NCI-H1694 (cell line): ENCODE results near the gene TRAPPC6A.

Experiments used
- DNase-seq: peaks from one replicate; lab custom pipeline; 2025; lab: John Stamatoyannopoulos, UW

TRAPPC6A gene

GRCh38 chr19:45186509-45187334, 8.7 kb upstream of the TRAPPC6A start:
- no peak for DNase-seq

- no peak for DNase-seq
Observed at GRCh38 chr19:45184115-45184514, 6.1 kb upstream of the TRAPPC6A start.

GRCh38 chr19:45182758-45183157, 4.7 kb upstream of the TRAPPC6A start:
- DNase-seq = no peak

GRCh38 chr19:45180936-45181335, 2.9 kb upstream of the TRAPPC6A start:
- no peak for DNase-seq

- DNase-seq = no peak
Observed at GRCh38 chr19:45179892-45180370, 1.9 kb upstream of the TRAPPC6A start.

GRCh38 chr19:45179072-45179891, 1.2 kb upstream of the TRAPPC6A start:
- no peak for DNase-seq

GRCh38 chr19:45178262-45179071, 430 bp upstream of the TRAPPC6A start, which contains the start of gene BLOC1S3:
Gene BLOC1S3 (plus strand): TSS chr19:45178784. CDS start chr19:45179297, 513 bp downstream.
- DNase-seq = peak; percentile 100

- DNase-seq = no peak
Observed at GRCh38 chr19:45175515-45176345, 2.3 kb downstream of the TRAPPC6A start.

- DNase-seq = no peak
Observed at GRCh38 chr19:45173816-45174215, 4.2 kb downstream of the TRAPPC6A start.

GRCh38 chr19:45172611-45173208, 5.3 kb downstream of the TRAPPC6A start:
- DNase-seq = no peak

- no peak for DNase-seq
Observed at GRCh38 chr19:45172173-45172572, 5.9 kb downstream of the TRAPPC6A start.

- DNase-seq = no peak
Observed at GRCh38 chr19:45171211-45171623, 6.8 kb downstream of the TRAPPC6A start.

GRCh38 chr19:45170146-45171106, 7.6 kb downstream of the TRAPPC6A start:
- DNase-seq = no peak

- DNase-seq = no peak
Observed at GRCh38 chr19:45169602-45170001, 8.4 kb downstream of the TRAPPC6A start.

- DNase-seq = peak; percentile 12
Observed at GRCh38 chr19:45168767-45169351, 9.2 kb downstream of the TRAPPC6A start.

GRCh38 chr19:45166723-45167252, 11.2 kb downstream of the TRAPPC6A start:
- DNase-seq = no peak

GRCh38 chr19:45164577-45165335, 13.3 kb downstream of the TRAPPC6A start:
- DNase-seq = no peak
